Fibroblast of skin of left biceps (primary cell): ENCODE measurements around the gene PATL2.
"Not testable (repeated sequence)": the region's sequence is repeated elsewhere in the genome, so short reads cannot be mapped to it uniquely, and the experiment has no call there.

Source experiments
- DNase-seq, 2 experiments: peaks; one replicate each; pipeline ENCODE4 v3.0.0-alpha.2; 2013; ENCODE audit warnings: low read depth in 2 of 2

The PATL2 gene

GRCh38 chr15:44647036-44647435 is 64.1 kb downstream of the PATL2 start:
- no peak for DNase-seq

- no peak for DNase-seq
Observed at GRCh38 chr15:44646460-44646859, 64.7 kb downstream of the PATL2 start.

GRCh38 chr15:44641651-44642050 is 69.5 kb downstream of the PATL2 start:
- DNase-seq, result no peak

GRCh38 chr15:44636976-44637375 is 74.1 kb downstream of the PATL2 start:
- DNase-seq, result no peak

- no peak for DNase-seq
Observed at GRCh38 chr15:44633603-44634002, 77.5 kb downstream of the PATL2 start.

- not testable (repeated sequence) for DNase-seq
Observed at GRCh38 chr15:44625286-44625685, 85.8 kb downstream of the PATL2 start.

GRCh38 chr15:44623178-44623577 is 87.9 kb downstream of the PATL2 start:
- no peak for DNase-seq

- DNase-seq, result no peak
Observed at GRCh38 chr15:44620081-44620480, 91.0 kb downstream of the PATL2 start.

GRCh38 chr15:44616974-44617373 is 94.1 kb downstream of the PATL2 start:
- DNase-seq, result no peak
